HG03354 (cell line): ENCODE data around the gene PTPRN2.

Experiments used
- ATAC-seq: cut with Tn5 transposase; IDR thresholded peaks from one replicate; pipeline ENCODE4 v1.9.1; 2021; ENCODE audit warnings: mild to moderate bottlenecking; ENCODE audit not compliant: unreplicated experiment, poor library complexity, severe bottlenecking

Gene PTPRN2

DNA sequence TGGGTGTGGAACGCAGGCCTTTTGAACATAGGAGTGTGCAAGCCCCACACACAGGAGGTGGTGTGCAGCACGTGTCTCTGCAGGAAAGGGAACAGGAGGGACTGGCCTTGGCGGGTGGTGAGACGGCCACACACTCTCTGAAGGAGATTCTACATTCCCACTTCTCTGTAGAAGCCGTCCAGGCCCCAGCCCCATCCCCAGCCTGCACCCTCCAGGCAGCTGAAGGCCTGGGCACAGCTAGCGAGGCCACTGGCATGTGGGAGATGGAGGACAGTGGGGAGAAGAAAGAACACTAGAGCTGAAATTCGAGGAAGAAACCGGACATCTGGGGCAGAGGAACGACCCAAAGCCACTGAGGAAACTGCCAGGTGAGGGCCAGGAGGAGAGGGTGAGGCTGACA lies 743.5 kb downstream of the PTPRN2 start:
- no peak for ATAC-seq

DNA sequence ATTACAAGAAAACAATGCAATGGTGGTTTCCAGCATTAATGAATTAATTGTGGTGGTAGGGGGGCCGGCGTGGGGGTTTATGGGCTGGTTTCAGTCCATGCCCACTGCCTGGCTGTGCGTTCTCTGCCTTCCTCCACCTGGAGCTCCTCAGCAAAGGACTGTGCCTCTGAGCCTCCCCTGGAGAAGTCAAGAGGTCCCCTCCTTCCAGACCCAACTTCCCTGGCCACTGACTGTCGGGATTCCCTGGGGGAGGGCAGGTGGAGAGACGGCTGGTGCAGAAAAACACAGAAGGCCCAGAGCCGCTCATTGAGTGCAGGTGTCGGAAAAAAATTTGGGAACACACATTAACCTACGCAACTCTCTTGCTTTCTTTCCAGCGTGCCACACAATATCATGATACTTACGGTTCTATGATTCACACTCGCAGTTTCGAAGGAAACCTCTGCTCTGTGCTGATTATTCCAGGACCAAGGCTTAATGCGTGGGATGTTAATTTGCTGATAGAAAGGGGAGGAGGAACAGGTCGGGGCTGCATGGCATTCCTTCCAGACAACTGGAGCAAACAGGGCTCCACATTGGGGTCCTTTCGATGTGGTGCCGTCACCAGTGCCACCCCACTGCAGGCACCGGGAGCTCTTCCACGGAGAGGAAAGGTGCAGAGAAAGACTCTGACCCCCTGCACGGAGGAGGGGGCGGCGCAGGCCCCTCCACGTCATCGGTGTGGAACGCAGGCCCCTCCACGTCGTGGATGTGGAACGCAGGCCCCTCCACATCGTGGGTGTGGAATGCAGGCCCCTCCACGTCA lies 744.1 kb downstream of the PTPRN2 start:
- no peak for ATAC-seq

DNA sequence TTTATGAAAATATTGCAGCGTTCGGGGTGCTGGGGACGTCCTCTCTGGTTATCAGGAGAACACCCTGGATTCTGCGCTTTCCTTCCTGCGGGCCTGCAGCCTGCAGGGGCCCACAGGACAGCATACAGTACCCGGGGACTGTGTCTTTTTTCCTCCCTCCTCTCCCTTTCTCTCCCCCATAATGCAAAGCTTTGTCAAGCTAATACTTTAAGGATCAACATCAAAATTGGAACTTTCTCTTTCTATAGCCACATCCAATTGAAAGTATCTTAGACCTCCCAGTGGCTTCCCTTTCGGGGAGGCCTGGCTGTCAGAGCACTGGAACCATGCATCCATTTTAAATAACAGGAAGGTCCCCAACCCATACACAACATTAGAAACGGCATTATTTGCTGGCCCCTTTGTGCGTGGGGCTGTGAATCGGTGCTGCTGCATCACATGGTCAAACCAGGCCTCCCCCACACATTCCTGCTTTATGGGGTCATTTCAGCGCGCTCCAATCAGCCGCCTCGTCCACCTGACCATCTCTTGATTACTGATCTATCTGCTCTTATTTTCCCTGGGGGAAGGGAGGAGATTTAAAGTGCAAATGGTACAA lies 745.8 kb downstream of the PTPRN2 start:
- ATAC-seq = no peak

DNA sequence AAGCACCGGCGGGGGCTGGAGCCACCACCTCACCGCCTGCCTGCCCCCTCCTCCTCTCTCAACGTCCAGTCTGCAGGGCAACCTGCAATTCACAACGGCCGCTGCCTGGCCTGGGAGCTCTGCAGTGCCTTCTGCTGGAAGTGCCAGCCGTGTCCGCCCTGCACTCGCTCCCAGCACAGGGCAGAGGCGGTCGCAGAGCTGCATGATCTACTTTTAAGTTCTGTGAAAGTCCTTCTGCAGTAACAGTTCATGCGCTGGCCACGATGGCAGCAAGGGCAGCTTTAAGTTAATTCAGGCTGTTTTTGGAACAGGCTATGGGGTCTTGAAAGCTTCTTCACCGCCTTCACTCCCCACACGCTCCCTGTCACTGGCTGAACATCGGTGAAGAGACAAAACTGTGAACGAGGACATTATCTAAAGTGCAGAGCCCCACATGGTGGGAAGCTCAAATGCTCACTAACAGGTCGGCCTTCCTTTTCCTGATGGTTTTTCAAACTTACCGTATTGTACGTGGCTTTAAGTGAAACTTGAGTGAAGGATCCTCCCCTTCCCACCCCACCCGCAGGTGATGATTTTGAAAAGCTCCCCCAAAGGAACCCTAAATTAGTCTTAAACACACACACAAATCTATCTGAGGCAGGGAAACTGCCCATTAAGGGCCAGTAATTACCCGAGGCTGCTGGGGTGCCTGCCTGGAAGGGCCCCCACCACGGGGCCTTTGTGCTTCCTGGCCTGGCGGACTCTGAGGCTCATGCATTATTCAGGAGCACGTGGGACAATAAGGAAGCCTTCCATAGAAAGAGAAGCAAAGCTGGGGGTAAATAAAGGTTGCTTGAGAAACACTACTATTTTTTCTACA lies 746.5 kb downstream of the PTPRN2 start:
- no peak for ATAC-seq

DNA sequence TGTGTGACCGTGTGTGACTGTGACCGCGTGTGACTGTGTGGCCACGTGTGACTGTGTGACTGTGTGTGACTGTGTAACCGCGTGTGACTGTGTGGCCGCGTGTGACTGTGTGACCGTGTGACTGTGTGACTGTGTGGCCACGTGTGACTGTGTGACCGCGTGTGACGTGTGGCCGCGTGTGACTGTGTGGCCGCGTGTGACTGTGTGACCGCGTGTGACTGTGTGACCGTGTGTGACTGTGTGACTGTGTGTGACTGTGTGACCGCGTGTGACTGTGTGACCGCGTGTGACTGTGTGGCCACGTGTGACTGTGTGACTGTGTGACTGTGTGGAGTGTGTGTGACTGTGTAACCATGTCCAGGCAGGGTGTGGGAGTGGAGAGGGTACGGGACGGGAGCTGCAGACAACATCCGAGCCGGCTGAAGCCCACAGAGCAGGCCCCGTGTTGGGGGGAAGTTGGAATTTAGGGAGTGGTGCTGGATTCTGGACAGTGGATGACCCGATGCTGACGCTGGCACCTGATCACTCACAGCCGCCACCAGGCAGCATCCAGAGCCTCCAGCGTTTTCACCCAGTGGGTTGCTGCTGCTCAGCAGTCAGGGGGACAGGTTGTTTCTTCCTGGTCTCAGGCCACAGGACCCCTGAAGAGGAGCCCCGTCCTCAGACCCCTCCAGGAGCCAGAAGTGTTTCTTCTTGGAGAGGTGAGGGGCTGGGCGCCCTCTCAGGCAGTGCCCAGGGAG lies 747.3 kb downstream of the PTPRN2 start:
- ATAC-seq = no peak

DNA sequence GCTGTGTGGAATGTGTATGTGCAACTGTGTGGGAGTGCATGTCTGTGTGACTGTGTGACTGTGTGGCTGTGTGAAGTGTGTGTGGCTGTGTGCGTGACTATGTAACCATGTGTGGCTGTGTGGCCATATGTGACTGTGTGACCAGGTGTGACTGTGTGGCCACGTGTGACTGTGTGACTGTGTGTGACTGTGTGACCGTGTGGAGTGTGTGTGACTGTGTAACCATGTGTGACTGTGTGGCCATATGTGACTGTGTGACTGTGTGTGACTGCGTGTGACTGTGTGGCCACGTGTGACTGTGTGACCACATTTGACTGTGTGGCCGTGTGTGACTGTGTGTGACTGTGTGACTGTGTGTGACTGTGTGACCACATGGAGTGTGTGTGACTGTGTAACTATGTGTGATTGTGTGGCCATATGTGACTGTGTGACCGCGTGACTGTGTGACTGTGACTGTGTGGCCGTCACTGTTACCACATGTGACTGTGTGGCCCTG lies 747.9 kb downstream of the PTPRN2 start:
- ATAC-seq = no peak

DNA sequence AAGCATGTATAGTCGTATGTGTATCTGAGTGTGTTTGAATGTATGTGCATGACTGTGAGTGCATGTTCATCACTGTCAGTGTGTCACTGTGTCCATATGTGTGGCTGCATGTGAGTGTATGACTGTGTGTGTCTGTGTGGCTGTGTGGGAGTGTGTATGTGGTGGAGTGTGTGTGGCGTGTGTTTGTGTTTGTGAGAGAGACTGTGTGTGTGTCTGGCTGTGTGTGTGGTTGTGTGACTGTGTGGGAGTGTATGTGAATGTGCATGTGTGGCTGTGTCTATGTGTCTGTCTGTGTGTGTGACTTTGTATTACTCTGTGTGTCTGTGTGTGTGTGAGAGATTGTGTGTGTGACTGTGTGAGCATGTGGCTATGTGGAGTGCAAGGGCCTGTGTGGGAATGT lies 748.4 kb downstream of the PTPRN2 start:
- no peak for ATAC-seq

DNA sequence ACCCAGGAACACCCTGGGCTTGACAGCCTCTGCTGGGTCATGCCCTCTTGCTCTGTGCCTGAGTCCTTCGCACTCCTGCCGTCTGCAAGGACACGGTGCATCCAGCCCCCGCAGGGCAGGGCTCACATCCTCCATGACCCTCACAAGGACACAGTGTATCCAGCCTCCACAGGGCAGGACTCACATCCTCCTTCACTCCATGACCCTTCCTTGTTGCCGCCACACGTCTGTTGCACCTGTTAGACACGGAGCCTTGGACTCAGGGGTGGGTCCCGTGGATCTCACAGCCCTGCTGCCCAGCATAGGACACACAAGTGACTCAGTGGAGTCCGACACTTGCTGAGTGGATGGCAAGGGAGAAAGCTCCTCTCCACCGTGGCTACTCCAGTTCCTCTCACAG lies 750.1 kb downstream of the PTPRN2 start:
- ATAC-seq = no peak

DNA sequence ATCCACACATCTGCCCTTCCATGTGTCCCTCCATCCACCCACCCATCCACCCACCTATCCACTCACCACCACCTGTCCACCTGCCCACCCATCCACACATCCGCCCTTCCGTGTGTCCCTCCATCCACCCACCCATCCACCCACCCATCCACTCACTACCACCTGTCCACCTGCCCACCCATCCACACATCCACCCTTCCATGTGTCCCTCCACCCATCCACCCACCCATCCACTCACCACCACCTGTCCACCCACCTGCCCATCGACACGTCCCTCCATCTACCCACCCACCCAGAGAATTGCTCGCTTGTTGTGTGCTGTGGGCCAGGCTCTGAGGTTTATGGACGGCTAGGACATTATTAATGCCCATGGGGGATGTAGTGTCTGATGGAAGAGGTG lies 750.6 kb downstream of the PTPRN2 start:
- no peak for ATAC-seq

DNA sequence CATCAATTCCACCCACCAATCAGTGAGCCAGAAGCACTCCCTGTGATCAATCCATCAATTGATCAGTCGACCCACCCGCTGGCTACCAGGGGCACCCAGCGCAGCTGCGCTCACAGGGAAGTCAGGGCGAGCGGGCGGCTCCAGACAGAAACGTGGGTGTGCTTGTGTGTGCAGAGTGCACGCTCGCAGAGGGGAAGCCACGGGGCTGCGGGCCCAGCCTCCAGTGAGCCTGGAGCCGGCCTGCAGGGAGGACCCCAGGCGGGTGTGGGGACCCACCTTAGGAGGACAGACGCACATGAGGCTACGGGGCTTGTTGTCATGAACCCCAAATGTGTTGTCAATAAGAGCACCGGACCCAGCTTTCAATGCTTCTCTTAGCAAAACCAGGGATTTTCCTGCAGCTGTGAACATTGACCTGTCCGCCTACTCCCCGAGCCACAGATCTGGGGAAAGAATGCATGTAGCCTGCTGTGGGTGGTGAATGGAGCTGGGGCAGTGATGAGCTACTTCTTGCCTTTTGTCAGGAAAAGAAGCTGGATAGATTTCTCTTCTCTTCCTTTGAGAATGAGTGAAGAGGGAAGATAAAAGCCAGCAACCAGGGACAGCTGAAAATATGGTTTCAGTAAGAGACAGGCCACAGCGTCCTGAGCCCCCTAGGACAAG lies 753.0 kb downstream of the PTPRN2 start:
- no peak for ATAC-seq

DNA sequence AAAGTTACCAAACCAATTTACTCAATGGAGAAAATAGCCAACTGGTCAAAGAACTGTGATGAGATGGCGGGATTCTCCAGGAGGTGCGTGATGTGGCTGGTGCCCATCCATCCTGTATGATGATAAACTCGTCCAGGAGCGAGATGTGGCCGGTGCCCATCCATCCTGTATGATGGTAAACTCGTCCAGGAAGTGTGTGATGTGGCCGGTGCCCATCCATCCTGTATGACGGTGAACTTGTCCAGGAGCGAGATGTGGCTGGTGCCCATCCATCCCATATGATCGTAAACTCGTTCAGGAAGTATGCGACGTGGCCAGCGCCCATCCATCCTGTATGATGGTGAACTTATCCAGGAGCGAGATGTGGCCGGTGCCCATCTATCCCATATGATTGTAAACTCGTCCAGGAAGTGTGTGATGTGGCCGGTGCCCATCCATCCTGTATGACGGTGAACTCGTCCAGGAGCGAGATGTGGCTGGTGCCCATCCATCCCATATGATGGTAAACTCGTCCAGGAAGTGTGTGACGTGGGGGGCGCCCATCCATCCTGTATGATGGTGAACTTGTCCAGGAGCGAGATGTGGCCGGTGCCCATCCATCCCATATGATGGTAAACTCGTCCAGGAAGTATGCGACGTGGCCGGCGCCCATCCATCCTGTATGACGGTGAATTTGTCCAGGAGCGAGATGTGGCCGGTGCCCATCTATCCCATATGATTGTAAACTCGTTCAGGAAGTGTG lies 754.6 kb downstream of the PTPRN2 start:
- ATAC-seq = no peak

DNA sequence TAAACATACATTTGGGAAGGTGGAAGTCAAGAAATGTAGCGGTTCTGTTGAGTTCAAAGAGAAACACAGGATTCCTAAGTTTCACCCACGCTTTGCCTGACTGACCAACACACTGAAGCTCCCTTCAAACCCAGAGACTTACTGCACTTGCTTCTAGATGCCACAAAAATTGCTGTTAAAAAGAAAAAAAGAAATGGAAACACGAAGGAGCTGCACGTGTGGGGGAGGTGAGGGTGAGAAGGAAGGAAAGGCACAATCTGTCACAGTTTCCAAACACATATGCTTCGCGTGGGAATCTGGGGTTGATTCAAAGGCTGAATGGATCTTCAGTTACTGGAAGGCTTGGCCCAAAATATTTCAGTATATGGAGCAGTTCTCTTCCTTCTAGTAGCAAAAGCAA lies 755.2 kb downstream of the PTPRN2 start:
- no peak for ATAC-seq

DNA sequence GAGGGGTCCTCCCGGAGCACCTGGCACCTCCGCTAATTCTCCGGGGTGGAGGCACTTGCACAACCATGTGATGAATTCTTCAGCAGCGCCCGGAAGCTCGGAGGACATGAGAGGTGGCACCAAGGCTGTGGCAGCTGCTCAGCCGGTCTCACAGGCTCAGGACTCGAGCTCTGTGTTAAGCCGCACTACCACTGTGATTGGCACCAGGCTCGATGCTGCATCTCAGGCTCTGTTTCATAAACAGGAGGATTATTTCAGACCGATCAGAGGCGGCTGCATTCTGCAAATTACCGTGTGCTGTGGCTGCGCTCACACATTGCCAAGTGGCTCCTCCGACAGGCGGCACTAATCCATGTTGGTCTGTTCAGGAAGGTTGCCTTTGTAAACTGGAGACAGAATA lies 755.6 kb downstream of the PTPRN2 start:
- ATAC-seq = no peak

DNA sequence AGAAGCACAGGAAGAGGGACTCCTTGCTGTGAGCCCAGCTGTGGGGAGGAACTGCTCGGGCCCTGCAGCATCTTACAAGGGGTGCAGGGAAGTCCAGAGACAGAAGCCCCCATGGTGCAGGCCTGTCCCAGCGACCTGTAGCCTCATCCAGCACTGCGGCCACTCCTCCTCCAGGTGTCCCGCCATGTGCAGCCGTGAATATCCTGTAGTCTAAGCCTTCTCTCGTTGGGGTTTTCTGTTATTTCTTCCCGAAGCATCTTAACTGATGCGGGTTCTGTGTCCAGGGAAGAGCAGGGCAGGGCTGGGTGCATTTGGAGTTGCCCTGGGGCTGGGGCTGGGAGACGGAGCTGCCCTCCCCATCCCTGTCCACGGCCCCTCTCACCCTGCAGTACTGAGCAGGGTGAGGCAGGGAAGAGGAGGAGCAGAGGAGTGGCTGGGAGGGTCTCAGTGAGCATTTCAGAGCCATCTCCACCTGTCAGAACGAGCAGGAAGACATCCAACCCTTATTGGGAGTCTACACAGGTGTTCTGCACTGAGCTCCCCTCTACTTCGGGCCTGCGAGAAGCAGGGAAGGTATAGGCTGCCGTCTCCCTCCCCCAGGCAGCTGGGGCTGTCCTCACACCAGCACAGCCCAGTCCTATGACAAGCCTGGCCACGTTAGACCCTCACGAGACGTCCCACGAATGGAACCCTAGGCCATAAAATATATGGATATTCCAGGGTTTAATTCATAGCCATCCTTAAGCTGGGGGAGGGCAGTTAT lies 756.3 kb downstream of the PTPRN2 start:
- ATAC-seq = no peak

DNA sequence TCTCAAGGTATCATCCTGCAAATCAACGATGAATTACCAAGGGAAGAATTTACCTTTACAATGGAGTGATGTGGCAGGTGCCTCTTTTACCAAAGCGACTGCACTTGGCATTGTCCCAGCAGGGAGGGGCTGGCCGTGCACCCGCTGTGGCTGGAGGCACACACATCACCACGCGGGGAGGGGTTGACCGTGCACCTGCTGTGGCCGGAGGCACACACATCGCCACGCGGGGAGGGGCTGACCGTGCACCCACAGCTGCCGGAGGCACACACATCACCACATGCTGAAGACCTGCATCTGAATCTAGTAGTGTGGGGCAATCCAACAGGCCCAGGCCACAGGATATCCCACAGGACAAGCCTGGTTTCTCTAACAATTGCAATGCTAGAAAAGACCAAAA lies 757.3 kb downstream of the PTPRN2 start:
- no peak for ATAC-seq

DNA sequence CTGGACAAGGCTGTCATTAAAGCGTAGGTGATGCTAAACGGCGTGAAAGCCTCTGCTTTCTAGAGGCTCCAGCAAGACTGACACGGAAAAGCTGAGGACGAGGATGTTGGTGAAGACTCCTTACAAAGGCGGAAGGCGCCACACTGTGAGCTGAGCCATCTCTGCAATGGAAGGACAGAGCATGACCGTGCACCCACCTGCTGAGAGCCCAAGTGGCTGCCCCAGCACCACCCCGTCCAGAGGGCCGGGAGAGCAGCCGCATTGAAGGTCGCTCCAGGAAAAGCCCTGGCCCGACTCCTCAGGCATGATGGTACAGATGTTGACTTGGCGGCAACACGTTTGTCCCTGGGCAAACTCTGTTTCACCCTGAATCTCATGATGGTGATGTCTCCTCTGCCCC lies 758.1 kb downstream of the PTPRN2 start:
- ATAC-seq = no peak

DNA sequence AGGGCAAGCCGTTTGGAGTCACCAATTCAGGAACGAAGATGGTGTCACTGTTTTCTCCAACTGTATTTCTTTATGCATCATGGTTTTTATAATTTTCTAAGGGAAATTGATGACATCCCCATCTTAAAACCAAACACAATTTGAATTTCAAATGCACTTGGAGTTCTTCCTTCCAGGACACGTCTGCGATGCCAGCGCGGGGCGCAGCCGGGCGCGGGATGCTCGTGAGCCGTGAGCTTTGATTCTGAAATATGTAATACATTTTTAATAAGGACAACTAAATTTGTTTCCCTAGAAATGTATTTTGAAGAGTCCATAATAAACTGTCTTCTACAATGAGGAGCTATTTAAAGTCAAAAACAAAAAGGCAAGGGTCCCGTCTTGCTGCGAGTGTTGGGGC lies 758.7 kb downstream of the PTPRN2 start:
- no peak for ATAC-seq

DNA sequence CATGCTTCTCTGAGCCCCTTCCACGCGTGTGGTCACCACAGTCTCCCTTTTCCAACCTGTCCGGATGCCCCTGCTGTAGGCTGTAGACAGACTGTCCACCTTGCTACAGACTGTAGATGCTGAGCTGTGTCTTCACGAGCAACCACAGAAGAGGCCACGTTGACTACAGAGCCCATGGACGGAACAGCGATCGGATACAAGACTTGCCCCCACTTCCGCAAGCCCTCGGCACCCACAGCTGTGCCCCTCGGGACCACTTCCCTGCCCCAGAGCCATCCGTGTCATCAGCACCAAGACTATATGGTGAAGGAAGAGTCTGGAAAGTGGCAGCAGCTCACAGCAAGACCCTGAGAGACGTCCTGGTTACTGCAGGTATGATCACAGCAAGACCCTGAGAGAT lies 759.4 kb downstream of the PTPRN2 start:
- ATAC-seq = no peak
